OCI-LY1 (cell line): ENCODE measurements around the gene IMMP2L.

ENCODE experiments used
- H2AFZ ChIP-seq: fragments of 200-600 bp; sonication (generic), shearing (Covaris generic); 2 replicates; pipeline ENCODE4 v1.6.0; 2014; ENCODE audit warnings: antibody characterized with exemption, mild to moderate bottlenecking, low read length
- H3F3A ChIP-seq: fragments of 200-600 bp; sonication (generic), shearing (Covaris generic); 2 replicates; pipeline ENCODE4 v1.6.0; 2014; ENCODE audit warnings: mild to moderate bottlenecking, antibody characterized with exemption, low read length, moderate library complexity; ENCODE audit not compliant: insufficient read depth
- H3K27ac ChIP-seq: fragments of 200-600 bp; sonication (generic); 2 replicates; pipeline ENCODE4 v1.5.1; 2014; ENCODE audit warnings: low read length, mixed run types, mild to moderate bottlenecking, low read depth; ENCODE audit not compliant: poor library complexity, severe bottlenecking
- H3K27me3 ChIP-seq: fragments of 200-600 bp; sonication (generic); 2 replicates; pipeline ENCODE4 v1.6.0; 2014; ENCODE audit warnings: antibody characterized with exemption, mild to moderate bottlenecking, low read length, moderate library complexity; ENCODE audit not compliant: insufficient read depth
- H3K36me3 ChIP-seq: fragments of 200-600 bp; sonication (generic); 2 replicates; pipeline ENCODE4 v1.6.1; 2014; ENCODE audit warnings: mild to moderate bottlenecking, antibody characterized with exemption, low read length, moderate library complexity, mixed read lengths; ENCODE audit not compliant: insufficient read depth
- H3K4me1 ChIP-seq: fragments of 200-600 bp; sonication (generic); 2 replicates; pipeline ENCODE4 v1.5.1; 2014; ENCODE audit warnings: mild to moderate bottlenecking, low read length, moderate library complexity; ENCODE audit not compliant: insufficient read depth, severe bottlenecking
- H3K4me2 ChIP-seq: fragments of 200-600 bp; sonication (generic), shearing (Covaris generic); 2 replicates; pipeline ENCODE4 v1.6.1; 2014; ENCODE audit warnings: low read length
- H3K4me3 ChIP-seq: fragments of 200-600 bp; sonication (generic); 2 replicates; pipeline ENCODE4 v1.5.1; 2014; ENCODE audit warnings: low read length, low read depth, mild to moderate bottlenecking, mixed read lengths; ENCODE audit not compliant: poor library complexity, severe bottlenecking
- H3K79me2 ChIP-seq: fragments of 200-600 bp; shearing (Covaris generic); 2 replicates; pipeline ENCODE4 v1.6.1; 2016; ENCODE audit warnings: mixed run types, low read length, mixed read lengths; ENCODE audit not compliant: insufficient read depth
- H3K9ac ChIP-seq: fragments of 200-600 bp; sonication (generic), shearing (Covaris generic); 2 replicates; pipeline ENCODE4 v1.6.1; 2014; ENCODE audit warnings: mild to moderate bottlenecking, low read length, mixed read lengths
- H3K9me2 ChIP-seq: fragments of 200-600 bp; sonication (generic), shearing (Covaris generic); 2 replicates; pipeline ENCODE4 v1.6.1; 2014; ENCODE audit warnings: low read depth, mild to moderate bottlenecking, low read length, mixed read lengths
- H3K9me3 ChIP-seq: fragments of 200-600 bp; shearing (Covaris generic); 2 replicates; pipeline ENCODE4 v1.6.1; 2014; ENCODE audit warnings: low read length, mixed read lengths
- H4K20me1 ChIP-seq: fragments of 200-600 bp; sonication (generic), shearing (Covaris generic); 2 replicates; pipeline ENCODE4 v1.6.0; 2016; ENCODE audit warnings: mild to moderate bottlenecking, low read length; ENCODE audit not compliant: insufficient read depth
- CTCF ChIP-seq: fragments of 200-600 bp; sonication (generic), shearing (Covaris generic); IDR thresholded peaks from 2 replicates; pipeline ENCODE4 v1.5.1; 2017; ENCODE audit warnings: mild to moderate bottlenecking, antibody characterized with exemption, low read length, moderate library complexity, mixed read lengths
- EZH2 ChIP-seq: fragments of 200-600 bp; sonication (generic), shearing (Covaris generic); IDR thresholded peaks from 2 replicates; pipeline ENCODE4 v1.8.0; 2017; ENCODE audit warnings: borderline replicate concordance, mixed run types, mild to moderate bottlenecking, antibody characterized with exemption, low read length, moderate library complexity, mixed read lengths

IMMP2L gene

GRCh38 chr7:111578754-111579153 is 16.5 kb upstream of the IMMP2L start:
- H3K4me2 ChIP-seq: no peak overlapping the region
- no peak overlapping the region for H3K9ac ChIP-seq
- no peaks in the 10 kb centered on the region for H3K36me3 ChIP-seq
- no peak overlapping the region for H2AFZ ChIP-seq
- H3K4me1 ChIP-seq: no peaks in the 10 kb centered on the region
- no peaks in the 10 kb centered on the region for H3F3A ChIP-seq
- no peaks in the 10 kb centered on the region for H3K79me2 ChIP-seq
- H4K20me1 ChIP-seq: no peaks in the 10 kb centered on the region
- no peaks in the 10 kb centered on the region for H3K27me3 ChIP-seq
- no peak overlapping the region for H3K4me3 ChIP-seq
- no peak overlapping the region for H3K27ac ChIP-seq
- H3K9me2 ChIP-seq: no peaks in the 10 kb centered on the region
- H3K9me3 ChIP-seq: no peaks in the 10 kb centered on the region
- TF ChIP-seq EZH2 (no peak), CTCF (no peak)

- no peaks in the 10 kb centered on the region for H3K27me3 ChIP-seq
- no peaks in the 10 kb centered on the region for H3F3A ChIP-seq
- no peak overlapping the region for H3K4me3 ChIP-seq
- no peaks in the 10 kb centered on the region for H3K4me1 ChIP-seq
- no peaks in the 10 kb centered on the region for H4K20me1 ChIP-seq
- no peaks in the 10 kb centered on the region for H3K36me3 ChIP-seq
- no peak for TF ChIP-seq EZH2
- no peak for TF ChIP-seq CTCF
- H3K9me3 ChIP-seq: peaks cover 4% of the 10 kb centered on the region
- H3K9me2 ChIP-seq: no peaks in the 10 kb centered on the region
- no peak overlapping the region for H3K4me2 ChIP-seq
- no peak overlapping the region for H2AFZ ChIP-seq
- H3K27ac ChIP-seq: no peak overlapping the region
- H3K79me2 ChIP-seq: no peaks in the 10 kb centered on the region
- H3K9ac ChIP-seq: no peak overlapping the region
These were observed 9.4 kb upstream of the IMMP2L start for GRCh38 chr7:111571720-111572119.

DNA sequence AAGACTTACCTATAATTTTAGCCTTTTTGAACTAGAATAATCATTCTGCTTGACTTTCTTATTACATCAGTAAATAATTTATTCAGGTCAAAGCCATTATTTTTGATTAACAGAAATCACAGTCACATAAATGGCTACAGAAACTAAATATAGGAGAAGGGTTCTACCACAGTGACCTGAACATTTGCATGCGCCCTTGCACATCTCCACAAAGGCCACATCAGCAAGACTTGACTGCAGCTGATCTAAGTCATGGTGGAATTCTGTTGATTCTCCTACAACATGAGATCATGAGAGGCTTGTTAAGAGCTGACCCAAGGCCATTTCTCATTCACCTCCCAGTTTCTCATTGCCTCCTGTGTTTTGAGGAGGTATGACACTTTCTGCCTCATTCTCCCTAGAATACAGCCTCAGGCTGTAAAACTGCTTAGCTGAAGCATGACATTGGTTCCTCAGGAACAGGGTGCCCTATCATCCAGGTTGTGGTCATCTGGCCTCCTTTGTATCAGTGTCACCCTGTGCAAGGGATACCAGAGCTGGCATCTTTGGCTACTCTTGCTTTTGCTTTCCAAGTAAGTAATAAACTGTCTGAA is 6.7 kb upstream of the IMMP2L start:
- Histone ChIP-seq H3K36me3 (no peaks in the 10 kb centered on the region), H3K79me2 (no peaks in the 10 kb centered on the region), H3K27me3 (no peaks in the 10 kb centered on the region), H3K9me3 (peaks cover 4% of the 10 kb centered on the region), H2AFZ (no peak overlapping the region), H3K4me3 (no peak overlapping the region), H3K9me2 (no peaks in the 10 kb centered on the region), H4K20me1 (no peaks in the 10 kb centered on the region), H3K27ac (no peak overlapping the region), H3K4me1 (no peaks in the 10 kb centered on the region), H3F3A (no peaks in the 10 kb centered on the region), H3K4me2 (no peak overlapping the region), H3K9ac (no peak overlapping the region)
- TF ChIP-seq CTCF: no peak
- TF ChIP-seq EZH2: no peak
